ENCODE data around the gene TNRC6C.
"Not testable (repeated sequence)": the region's sequence is repeated elsewhere in the genome, so short reads cannot be mapped to it uniquely, and the experiment has no call there.

Gene TNRC6C

DNA sequence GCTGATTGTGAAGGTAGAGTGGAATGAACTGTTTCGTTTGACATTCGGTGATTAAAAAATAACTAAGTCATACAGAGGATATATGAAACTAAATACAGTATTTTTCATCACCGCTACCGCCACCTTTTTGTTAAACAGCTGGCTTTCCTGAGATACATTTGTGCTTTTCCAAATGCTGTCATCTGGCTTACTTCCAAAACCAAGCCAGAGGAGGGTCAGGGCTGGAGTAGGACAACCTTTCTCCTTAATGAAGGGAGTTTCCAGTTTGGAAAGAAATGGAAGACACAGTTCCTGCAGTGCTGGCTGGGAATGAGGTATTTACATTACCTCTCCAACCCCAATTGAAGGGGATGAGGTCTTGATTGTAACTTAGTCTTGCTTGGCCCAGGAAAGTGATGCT, 3.2 kb downstream of the TNRC6C start:
- no peak for DNase-seq (ENCODE audit: low read depth in 4 of 4, low spot score in 1 of 4)

- DNase-seq (ENCODE audit: low read depth in 4 of 4, low spot score in 1 of 4), result no peak
Measured at GRCh38 chr17:77962348-77962747, 3.8 kb downstream of the TNRC6C start.

- no peak for DNase-seq (ENCODE audit: low read depth in 4 of 4, low spot score in 1 of 4)
Measured at GRCh38 chr17:77963441-77963840, 4.9 kb downstream of the TNRC6C start.

DNA sequence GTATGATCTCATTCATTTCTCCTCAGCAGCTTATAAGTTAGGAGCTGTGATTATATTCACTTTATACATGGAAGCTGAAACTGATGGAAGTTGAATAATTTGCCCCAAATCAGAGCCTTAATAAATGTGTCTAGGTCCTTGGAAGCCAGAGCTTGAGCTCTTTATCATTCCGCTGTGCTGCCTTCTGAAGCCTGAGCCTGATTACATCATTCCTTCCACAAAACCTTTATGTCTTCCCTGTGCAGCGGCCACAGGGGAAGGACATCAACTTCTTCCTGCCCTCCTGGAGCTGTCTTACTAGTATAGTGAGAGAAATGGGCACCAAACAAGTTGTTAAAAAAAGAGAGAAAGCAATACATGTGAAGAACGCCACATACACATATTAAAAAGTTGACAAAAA, 6.8 kb downstream of the TNRC6C start:
- no peak for DNase-seq (ENCODE audit: low read depth in 4 of 4, low spot score in 1 of 4)

DNA sequence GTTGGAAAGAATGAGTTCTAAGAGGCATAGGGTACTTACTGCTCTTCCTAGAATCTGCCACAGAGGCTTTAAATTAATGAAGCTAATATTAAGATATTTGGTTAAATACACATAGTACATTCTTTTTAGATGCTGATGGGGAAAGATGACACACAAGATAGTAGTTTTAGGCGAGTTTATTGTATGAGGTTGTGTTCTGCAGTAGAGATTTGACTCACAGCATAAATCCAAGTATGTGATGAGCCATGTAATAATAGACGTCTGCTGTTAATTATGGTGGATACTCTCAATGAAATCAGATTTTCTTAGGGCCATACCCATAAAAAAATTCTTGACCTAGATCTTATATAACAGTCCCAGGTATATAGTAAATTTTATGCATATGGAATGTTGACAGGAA, 8.0 kb downstream of the TNRC6C start:
- no peak for DNase-seq (ENCODE audit: low read depth in 4 of 4, low spot score in 1 of 4)

- no peak for DNase-seq (ENCODE audit: low read depth in 4 of 4, low spot score in 1 of 4)
Measured at GRCh38 chr17:77968788-77969187, 10.3 kb downstream of the TNRC6C start.

GRCh38 chr17:77972271-77972670, 13.8 kb downstream of the TNRC6C start:
- not testable (repeated sequence) for DNase-seq (ENCODE audit: low read depth in 4 of 4, low spot score in 1 of 4)

DNA sequence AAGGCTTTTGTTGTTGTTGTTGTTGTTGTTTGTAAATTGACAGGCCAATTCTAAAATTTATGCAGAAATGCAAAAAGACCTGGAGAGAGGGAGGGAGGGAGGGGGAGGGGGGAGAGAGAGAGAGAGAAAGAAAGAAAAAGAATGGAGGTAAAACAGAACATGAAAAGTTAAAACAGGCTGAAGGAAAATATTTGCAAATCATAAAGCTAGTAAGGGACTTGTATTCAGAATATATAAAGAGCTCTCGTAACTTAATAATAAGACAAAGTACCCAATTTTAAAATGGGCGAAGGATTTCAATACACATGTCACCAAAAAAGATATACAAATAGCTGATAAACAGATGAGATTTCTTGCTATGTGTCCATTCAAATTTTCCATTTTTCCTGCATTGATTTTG, 15.4 kb downstream of the TNRC6C start:
- DNase-seq (ENCODE audit: low read depth in 4 of 4, low spot score in 1 of 4), result no peak

DNA sequence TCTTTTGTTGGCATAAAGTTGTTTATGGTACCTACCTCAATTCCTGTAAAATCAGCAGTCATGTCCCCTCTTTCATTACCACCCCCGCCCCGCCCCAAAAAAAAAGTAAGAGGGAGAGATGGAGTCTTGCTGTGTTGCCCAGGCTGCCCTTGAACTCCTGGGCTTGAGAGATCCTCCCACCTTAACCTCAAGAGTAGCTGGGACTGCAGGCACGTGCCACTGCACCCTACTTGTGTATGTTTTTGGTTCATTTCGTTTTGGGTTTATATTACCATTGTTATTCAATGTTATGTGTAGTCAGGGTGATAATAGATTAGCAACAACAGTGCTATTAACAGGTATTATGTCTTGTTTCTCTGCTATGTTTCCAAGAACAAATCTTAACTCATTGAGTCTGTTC, 15.9 kb downstream of the TNRC6C start:
- no peak for DNase-seq (ENCODE audit: low read depth in 4 of 4, low spot score in 1 of 4)

- DNase-seq (ENCODE audit: low read depth in 4 of 4, low spot score in 1 of 4), result not testable (repeated sequence)
Measured at GRCh38 chr17:77982430-77982829, 23.9 kb downstream of the TNRC6C start.

- DNase-seq (ENCODE audit: low read depth in 4 of 4, low spot score in 1 of 4), result no peak
Measured at GRCh38 chr17:77990301-77990700, 31.8 kb downstream of the TNRC6C start.

DNA sequence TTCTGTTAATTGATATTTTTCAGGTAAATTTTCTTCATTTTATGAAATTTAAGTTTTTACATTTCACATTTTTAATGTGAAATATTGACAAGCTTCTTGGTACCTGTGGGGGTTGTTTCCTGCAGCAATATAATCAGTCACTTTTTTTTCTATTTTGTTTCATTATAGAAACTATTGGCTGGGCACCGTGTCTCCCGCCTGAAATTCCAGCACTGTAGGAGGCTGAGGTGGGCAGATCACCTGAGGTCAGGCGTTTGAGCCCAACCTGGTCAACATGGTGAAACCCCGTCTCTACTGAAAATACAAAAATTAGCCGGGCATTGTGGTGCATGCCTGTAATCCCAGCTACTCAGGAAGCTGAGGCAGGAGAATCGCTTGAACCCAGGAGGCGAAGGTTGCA, 35.2 kb downstream of the TNRC6C start:
- DNase-seq (ENCODE audit: low read depth in 4 of 4, low spot score in 1 of 4), result not testable (repeated sequence)

- no peak for DNase-seq (ENCODE audit: low read depth in 4 of 4, low spot score in 1 of 4)
Measured at GRCh38 chr17:77995146-77995852, 36.8 kb downstream of the TNRC6C start.

GRCh38 chr17:77996256-77996655, 37.8 kb downstream of the TNRC6C start:
- DNase-seq (ENCODE audit: low read depth in 4 of 4, low spot score in 1 of 4), result no peak

- no peak for DNase-seq (ENCODE audit: low read depth in 4 of 4, low spot score in 1 of 4)
Measured at GRCh38 chr17:77999413-78000173, 41.1 kb downstream of the TNRC6C start.

DNA sequence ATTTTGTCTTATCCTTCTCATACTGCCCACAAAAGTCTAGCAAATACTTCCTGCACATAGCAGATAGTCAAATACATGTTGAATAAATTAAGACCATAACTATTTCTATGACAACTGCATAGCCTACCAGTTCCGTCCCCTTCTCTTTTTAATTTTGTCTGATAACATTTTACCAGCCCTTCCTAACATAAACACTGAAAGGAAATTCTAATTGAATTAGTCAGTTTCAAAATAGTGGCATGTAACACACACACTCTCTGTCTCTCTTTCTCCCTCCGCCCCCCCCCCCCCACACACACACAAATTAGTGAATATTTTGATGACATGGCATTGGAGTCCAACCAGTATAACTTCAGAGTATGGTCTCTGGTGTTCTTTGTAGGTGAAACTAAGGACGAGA, 41.8 kb downstream of the TNRC6C start:
- no peak for DNase-seq (ENCODE audit: low read depth in 4 of 4, low spot score in 1 of 4)

- DNase-seq (ENCODE audit: low read depth in 4 of 4, low spot score in 1 of 4), result no peak
Measured at GRCh38 chr17:78001182-78001581, 42.7 kb downstream of the TNRC6C start.

GRCh38 chr17:78001612-78002011, 43.1 kb downstream of the TNRC6C start:
- no peak for DNase-seq (ENCODE audit: low read depth in 4 of 4, low spot score in 1 of 4)

GRCh38 chr17:78002166-78002565, 43.7 kb downstream of the TNRC6C start:
- DNase-seq (ENCODE audit: low read depth in 4 of 4, low spot score in 1 of 4), result no peak

GRCh38 chr17:78005452-78006171, 47.1 kb downstream of the TNRC6C start:
- DNase-seq (ENCODE audit: low read depth in 4 of 4, low spot score in 1 of 4), result no peak

- no peak for DNase-seq (ENCODE audit: low read depth in 4 of 4, low spot score in 1 of 4)
Measured at GRCh38 chr17:78006338-78006737, 47.8 kb downstream of the TNRC6C start.

DNA sequence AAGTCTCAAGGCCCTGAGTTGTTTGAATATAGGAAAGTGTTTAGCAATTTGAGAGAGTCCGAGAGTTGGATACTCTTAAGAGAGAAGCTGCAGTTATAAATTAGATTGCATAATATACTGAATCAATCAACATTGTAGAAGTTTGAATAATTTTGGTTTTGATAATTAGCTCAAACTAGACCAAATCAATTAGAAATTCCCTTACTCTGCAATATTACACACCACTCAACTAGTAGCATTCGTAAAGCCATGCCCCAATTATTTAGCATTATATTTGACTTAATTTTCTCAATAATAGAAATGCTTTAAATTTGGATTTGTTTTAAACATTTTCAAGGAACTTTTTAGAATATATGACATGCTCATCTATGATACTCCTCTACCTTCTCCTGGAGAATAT, 49.1 kb downstream of the TNRC6C start:
- no peak for DNase-seq (ENCODE audit: low read depth in 4 of 4, low spot score in 1 of 4)
